ENCODE data around the gene CADM2. TPM values are rescaled to one million over a fixed set of nuclear protein-coding genes. Genes with fewer than 3 reads are reported as not detected.

CADM2 gene
- total RNA-seq, 1 donor from 2014 or later = 2.9 TPM

GRCh38 chr3:85533586-85533985 lies 574.8 kb downstream of the CADM2 start:
- Histone ChIP-seq H3K79me2 (ENCODE audit: insufficient read depth, low read length) (no peaks in the 10 kb centered on the region), H4K20me1 (ENCODE audit: insufficient read depth, low read length) (no peaks in the 10 kb centered on the region), H3K4me2 (ENCODE audit: low read length) (no peak overlapping the region), H2AFZ (ENCODE audit: low read depth, low read length) (no peak overlapping the region), H3K36me3 (ENCODE audit: insufficient read depth, low read length) (no peaks in the 10 kb centered on the region), H3K27me3 (ENCODE audit: insufficient read depth, low read length) (no peaks in the 10 kb centered on the region), H3K27ac (ENCODE audit: low read depth, low read length) (no peak overlapping the region), H3K9ac (ENCODE audit: low read length) (no peak overlapping the region), H3K4me1 (ENCODE audit: insufficient read depth, low read length) (no peaks in the 10 kb centered on the region), H3K4me3 (ENCODE audit: insufficient read depth, low read depth, low read length) (no peak overlapping the region), H3K9me3 (ENCODE audit: insufficient read depth, low read depth, low read length) (no peaks in the 10 kb centered on the region)
- DNase-seq (ENCODE audit: low read depth) (no peak), FAIRE-seq (no peak)
- no peak for TF ChIP-seq CTCF (IDR thresholded peaks at IDR 0.05; ENCODE audit: insufficient read depth, low read depth, low read length)
- TF ChIP-seq EZH2 (IDR thresholded peaks at IDR 0.05; ENCODE audit: insufficient read depth, low read length) = no peak
- Mint-ChIP-seq H3K9me3 (ENCODE audit: unreplicated experiment) (no peaks in the 10 kb centered on the region), H3K27ac (ENCODE audit: unreplicated experiment) (no peak overlapping the region), H3K27me3 (ENCODE audit: low read depth, unreplicated experiment) (no peaks in the 10 kb centered on the region), H3K4me3 (ENCODE audit: unreplicated experiment) (no peak overlapping the region), H3K36me3 (ENCODE audit: low read depth, unreplicated experiment) (no peaks in the 10 kb centered on the region), H3K4me1 (ENCODE audit: low read depth, unreplicated experiment) (no peaks in the 10 kb centered on the region)

GRCh38 chr3:85535517-85535916 lies 576.7 kb downstream of the CADM2 start:
- Mint-ChIP-seq H3K4me3 (ENCODE audit: unreplicated experiment) (no peak overlapping the region), H3K4me1 (ENCODE audit: low read depth, unreplicated experiment) (no peaks in the 10 kb centered on the region), H3K36me3 (ENCODE audit: low read depth, unreplicated experiment) (no peaks in the 10 kb centered on the region), H3K27me3 (ENCODE audit: low read depth, unreplicated experiment) (no peaks in the 10 kb centered on the region), H3K27ac (ENCODE audit: unreplicated experiment) (no peak overlapping the region), H3K9me3 (ENCODE audit: unreplicated experiment) (no peaks in the 10 kb centered on the region)
- Histone ChIP-seq H3K4me2 (ENCODE audit: low read length) (no peak overlapping the region), H3K79me2 (ENCODE audit: insufficient read depth, low read length) (no peaks in the 10 kb centered on the region), H4K20me1 (ENCODE audit: insufficient read depth, low read length) (no peaks in the 10 kb centered on the region), H3K27ac (ENCODE audit: low read depth, low read length) (no peak overlapping the region), H3K4me3 (ENCODE audit: insufficient read depth, low read depth, low read length) (no peak overlapping the region), H3K4me1 (ENCODE audit: insufficient read depth, low read length) (no peaks in the 10 kb centered on the region), H2AFZ (ENCODE audit: low read depth, low read length) (no peak overlapping the region), H3K9ac (ENCODE audit: low read length) (no peak overlapping the region), H3K9me3 (ENCODE audit: insufficient read depth, low read depth, low read length) (no peaks in the 10 kb centered on the region), H3K36me3 (ENCODE audit: insufficient read depth, low read length) (no peaks in the 10 kb centered on the region), H3K27me3 (ENCODE audit: insufficient read depth, low read length) (no peaks in the 10 kb centered on the region)
- FAIRE-seq (no peak), DNase-seq (ENCODE audit: low read depth) (no peak)
- TF ChIP-seq CTCF (IDR thresholded peaks at IDR 0.05; ENCODE audit: insufficient read depth, low read depth, low read length) = no peak

- Mint-ChIP-seq H3K27ac (ENCODE audit: unreplicated experiment) (no peak overlapping the region), H3K36me3 (ENCODE audit: low read depth, unreplicated experiment) (no peaks in the 10 kb centered on the region), H3K9me3 (ENCODE audit: unreplicated experiment) (no peaks in the 10 kb centered on the region), H3K4me3 (ENCODE audit: unreplicated experiment) (no peak overlapping the region), H3K27me3 (ENCODE audit: low read depth, unreplicated experiment) (no peaks in the 10 kb centered on the region), H3K4me1 (ENCODE audit: low read depth, unreplicated experiment) (no peaks in the 10 kb centered on the region)
- H2AFZ ChIP-seq (ENCODE audit: low read depth, low read length) = no peak overlapping the region
- DNase-seq (ENCODE audit: low read depth) (no peak), FAIRE-seq (no peak)
- H3K9me3 ChIP-seq (ENCODE audit: insufficient read depth, low read depth, low read length) = no peaks in the 10 kb centered on the region
- H3K36me3 ChIP-seq (ENCODE audit: insufficient read depth, low read length) = no peaks in the 10 kb centered on the region
- no peaks in the 10 kb centered on the region for H3K4me1 ChIP-seq (ENCODE audit: insufficient read depth, low read length)
- no peak overlapping the region for H3K9ac ChIP-seq (ENCODE audit: low read length)
- H3K79me2 ChIP-seq (ENCODE audit: insufficient read depth, low read length) = no peaks in the 10 kb centered on the region
- no peak for TF ChIP-seq CTCF (IDR thresholded peaks at IDR 0.05; ENCODE audit: insufficient read depth, low read depth, low read length)
- no peak for TF ChIP-seq EZH2 (IDR thresholded peaks at IDR 0.05; ENCODE audit: insufficient read depth, low read length)
- H3K27ac ChIP-seq (ENCODE audit: low read depth, low read length) = no peak overlapping the region
- H3K27me3 ChIP-seq (ENCODE audit: insufficient read depth, low read length) = no peaks in the 10 kb centered on the region
- no peaks in the 10 kb centered on the region for H4K20me1 ChIP-seq (ENCODE audit: insufficient read depth, low read length)
- no peak overlapping the region for H3K4me3 ChIP-seq (ENCODE audit: insufficient read depth, low read depth, low read length)
- H3K4me2 ChIP-seq (ENCODE audit: low read length) = no peak overlapping the region
Observed at GRCh38 chr3:85539232-85539631, 580.4 kb downstream of the CADM2 start.
